Activated CD8-positive, alpha-beta T cell treated with anti-CD3 and anti-CD28 coated beads, Interleukin-2, amount 10 ng/mL, durations not matched to agents 7 days and 5 days (primary cell): Measurements from ENCODE around the gene HTR6. TPM values are rescaled to one million over a fixed set of nuclear protein-coding genes. Genes with fewer than 3 reads are reported as not detected.
A peak's percentile ranks its signal among the peaks of the same experiment; 100 is the strongest.

Source experiments
- ATAC-seq: fragments of 150-1000 bp; cut with Tn5 transposase; one replicate; pipeline ENCODE4 v1.10.0; 2021; ENCODE audit warnings: moderate library complexity
- CTCF ChIA-PET: fragments of 350-600 bp; sonication (Branson Sonifier 250); formaldehyde crosslinking; loops from one replicate; lab custom pipeline; 2021; ENCODE audit warnings: antibody characterized with exemption; lab: Charles Lee
- POLR2A ChIA-PET: fragments of 350-600 bp; sonication (Branson Sonifier 250); formaldehyde crosslinking; loops from one replicate; lab custom pipeline; 2021; ENCODE audit warnings: antibody characterized with exemption; lab: Charles Lee
- DNase-seq: peaks from one replicate; pipeline ENCODE4 v3.0.0-alpha.2; 2020
- H3K27ac Mint-ChIP-seq: one replicate; pipeline ENCODE4 v1.8.0; 2021; ENCODE audit warnings: mild to moderate bottlenecking, mixed read lengths
- H3K27me3 Mint-ChIP-seq: one replicate; pipeline ENCODE4 v1.8.0; 2021; ENCODE audit warnings: low read depth, mixed read lengths
- H3K36me3 Mint-ChIP-seq: one replicate; pipeline ENCODE4 v1.8.0; 2021; ENCODE audit warnings: low read depth, mixed read lengths
- H3K4me1 Mint-ChIP-seq: one replicate; pipeline ENCODE4 v1.8.0; 2021; ENCODE audit warnings: low read depth, mixed read lengths
- H3K4me3 Mint-ChIP-seq: one replicate; pipeline ENCODE4 v1.8.0; 2021; ENCODE audit warnings: mild to moderate bottlenecking, mixed read lengths
- H3K9me3 Mint-ChIP-seq: one replicate; pipeline ENCODE4 v1.8.0; 2022; ENCODE audit warnings: mixed read lengths; ENCODE audit not compliant: insufficient read depth
- total RNA-seq, 2 experiments: library from RNA; stranded (reverse); gene quantifications; one replicate each; pipeline ENCODE4 v1.2.3, GENCODE V29; 2021

Gene HTR6
- total RNA-seq, 2 experiments from 2014 or later: not detected

DNA sequence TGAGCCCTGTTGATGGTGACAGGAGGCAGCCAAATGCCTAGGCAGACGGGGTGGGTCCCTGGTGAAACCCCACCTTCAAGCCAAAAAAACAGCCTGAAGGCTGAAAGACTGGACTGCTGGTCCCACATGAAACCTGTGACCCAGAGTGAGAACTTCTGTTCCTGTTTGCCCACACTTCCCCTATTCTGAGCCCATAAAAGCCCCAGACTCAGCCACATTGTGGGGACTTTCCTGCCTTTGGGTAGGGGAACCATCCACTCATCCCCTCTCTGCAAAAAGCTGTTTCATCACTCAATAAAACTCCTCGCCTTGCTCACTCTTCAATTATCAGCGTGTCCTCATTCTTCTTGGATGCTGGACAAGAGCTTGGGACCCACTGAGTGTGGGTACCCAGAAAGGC is 25.2 kb downstream of the HTR6 start:
- CTCF ChIA-PET: interaction anchor here (1.5 kb wide), 1 partner anchor 14 kb away, joined by 6 read pairs; no protein-coding TSS in a partner anchor

DNA sequence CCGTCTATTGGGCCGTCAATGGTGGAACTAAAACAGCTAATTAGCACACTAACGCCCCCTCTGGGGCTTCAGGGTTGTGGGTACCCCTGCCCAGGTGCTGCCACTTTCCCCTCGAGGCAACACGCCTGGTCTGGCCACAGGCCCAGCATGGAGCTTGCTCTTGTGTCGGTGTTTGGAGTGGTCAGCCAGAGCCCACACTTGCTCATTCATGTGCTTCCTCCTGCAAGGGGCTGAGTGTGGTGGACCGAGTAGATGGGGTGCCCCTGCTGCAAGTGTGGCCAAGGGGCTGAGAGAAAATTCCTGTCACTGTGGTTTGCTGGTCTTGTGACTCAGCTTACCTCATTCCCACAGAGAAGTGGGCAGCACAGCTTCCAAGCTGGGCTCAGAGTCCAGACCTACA is 25.7 kb downstream of the HTR6 start:
- peaks cover 5% of the 10 kb centered on the region for H3K9me3 Mint-ChIP-seq
- H3K27me3 Mint-ChIP-seq: no peaks in the 10 kb centered on the region
- H3K27ac Mint-ChIP-seq: no peak overlapping the region
- H3K4me3 Mint-ChIP-seq: no peak overlapping the region
- peaks cover 46% of the 10 kb centered on the region for H3K36me3 Mint-ChIP-seq
- DNase-seq (no peak), ATAC-seq (no peak)
- ChIA-PET CTCF (interaction anchor here (1.5 kb wide), 1 partner anchor 14 kb away, joined by 6 read pairs; no protein-coding TSS in a partner anchor), POLR2A (interaction anchor here (0.6 kb wide), 1 partner anchor 442 kb away, joined by 4 read pairs; no protein-coding TSS in a partner anchor)
- H3K4me1 Mint-ChIP-seq: peaks cover 23% of the 10 kb centered on the region

More for the DNA sequence above, 25.2 kb downstream of the HTR6 start:
- no peaks in the 10 kb centered on the region for H3K27me3 Mint-ChIP-seq
- POLR2A ChIA-PET: no interaction called here
- H3K9me3 Mint-ChIP-seq: peaks cover 5% of the 10 kb centered on the region
- H3K36me3 Mint-ChIP-seq: peaks cover 46% of the 10 kb centered on the region
- no peak overlapping the region for H3K4me3 Mint-ChIP-seq
- DNase-seq (no peak), ATAC-seq (no peak)
- peaks cover 23% of the 10 kb centered on the region for H3K4me1 Mint-ChIP-seq
- no peak overlapping the region for H3K27ac Mint-ChIP-seq

DNA sequence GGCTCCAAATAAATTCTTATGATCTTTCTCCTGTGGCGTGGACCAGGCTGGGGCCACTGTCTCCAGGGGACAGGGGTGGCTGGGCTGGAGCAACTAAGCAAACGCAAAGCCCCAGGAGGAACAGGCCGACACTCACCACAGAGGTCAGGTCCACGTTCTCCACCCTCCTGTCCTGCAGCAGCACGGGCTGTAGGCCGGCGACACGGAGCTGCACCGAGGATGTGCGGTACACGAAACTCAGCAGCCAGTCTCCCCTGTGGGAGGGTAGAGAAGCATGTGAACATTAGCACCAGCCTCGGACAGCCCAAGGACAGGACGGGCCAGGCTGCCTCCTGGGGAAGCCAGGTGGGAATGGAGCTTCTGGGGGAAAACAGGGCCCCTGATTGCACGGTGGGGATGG is 29.6 kb downstream of the HTR6 start:
- Mint-ChIP-seq H3K4me1 (peaks cover 4% of the 10 kb centered on the region), H3K27ac (no peak overlapping the region), H3K36me3 (peaks cover 32% of the 10 kb centered on the region), H3K9me3 (peaks cover 5% of the 10 kb centered on the region), H3K4me3 (no peak overlapping the region), H3K27me3 (no peaks in the 10 kb centered on the region)
- POLR2A ChIA-PET: no interaction called here
- DNase-seq (no peak), ATAC-seq (no peak)
- CTCF ChIA-PET: interaction anchor here (0.8 to 2.6 kb wide), 3 partner anchors 10 to 457 kb away, joined by 3 to 8 read pairs (median 3); no protein-coding TSS in a partner anchor

DNA sequence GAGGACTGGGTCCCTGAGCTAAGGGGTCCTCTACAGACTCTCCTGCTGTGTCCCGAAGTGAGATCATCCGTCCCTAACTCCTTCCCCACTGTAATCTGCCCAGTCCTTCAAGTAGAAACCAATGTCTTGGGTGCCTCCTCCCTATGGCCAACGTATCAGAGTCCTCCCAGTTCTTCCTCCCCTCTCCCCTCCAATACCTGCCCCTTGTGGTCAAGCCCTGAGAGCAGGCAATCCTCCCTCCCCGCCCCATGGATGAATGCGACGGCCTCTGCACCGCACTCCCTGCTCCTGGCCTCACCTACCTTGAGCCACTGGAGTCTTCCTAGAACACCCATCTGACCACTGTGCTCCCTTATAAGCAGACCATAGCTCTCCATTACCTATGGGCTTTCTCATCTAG is 31.1 kb downstream of the HTR6 start:
- H3K36me3 Mint-ChIP-seq: peaks cover 21% of the 10 kb centered on the region

DNA sequence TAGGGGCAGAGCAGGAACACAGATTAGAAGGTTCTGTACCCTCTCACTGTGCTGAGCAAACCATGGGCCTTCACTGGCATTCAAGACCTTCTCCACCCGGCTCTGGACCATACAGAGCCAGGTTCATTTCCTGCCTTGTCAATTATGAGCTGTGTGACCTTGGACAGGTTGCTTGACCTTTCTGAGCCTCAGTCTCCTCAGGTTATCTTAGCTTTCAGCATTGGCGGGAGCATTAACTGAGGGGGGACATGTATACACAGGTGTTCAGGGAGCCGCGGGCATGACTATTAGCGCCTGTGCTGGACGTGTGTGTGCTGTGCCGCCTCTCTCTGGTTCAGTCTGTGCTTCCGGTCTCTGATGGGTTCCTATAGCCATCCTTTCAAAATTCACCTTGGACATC is 32.1 kb downstream of the HTR6 start:
- no peak overlapping the region for H3K27ac Mint-ChIP-seq
- CTCF ChIA-PET: no interaction called here
- ATAC-seq: no peak

More for the DNA sequence above, 31.1 kb downstream of the HTR6 start:
- ATAC-seq (no peak), DNase-seq (no peak)
- ChIA-PET CTCF (interaction anchor here (2.6 kb wide), 1 partner anchor 8 kb away, joined by 8 read pairs; no protein-coding TSS in a partner anchor), POLR2A (no interaction called here)
- Mint-ChIP-seq H3K27me3 (no peaks in the 10 kb centered on the region), H3K27ac (no peak overlapping the region), H3K4me1 (peaks cover 2% of the 10 kb centered on the region), H3K9me3 (no peaks in the 10 kb centered on the region), H3K4me3 (no peak overlapping the region)

DNA sequence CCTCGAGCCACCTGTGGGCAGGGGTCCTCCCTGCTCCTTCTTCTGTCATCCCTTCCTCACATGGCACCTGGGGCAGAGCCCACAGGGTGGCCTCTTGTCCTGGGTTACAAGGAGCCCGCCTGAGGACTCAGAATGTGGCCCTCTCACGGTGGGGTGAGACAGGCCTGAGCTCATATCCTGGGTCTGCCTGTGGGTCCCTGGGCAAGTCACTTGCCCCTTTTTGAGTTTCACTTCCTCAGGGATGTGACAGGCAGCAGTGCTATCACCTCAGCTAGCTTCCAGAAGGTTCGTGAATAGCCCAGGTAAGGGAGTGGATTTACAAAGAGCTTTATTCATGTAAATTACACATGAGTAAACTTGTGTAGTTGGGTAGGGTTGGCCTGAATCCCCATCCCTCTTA is 33.5 kb downstream of the HTR6 start:
- Mint-ChIP-seq H3K27me3 (no peaks in the 10 kb centered on the region), H3K4me3 (no peak overlapping the region), H3K9me3 (no peaks in the 10 kb centered on the region), H3K4me1 (peaks cover 2% of the 10 kb centered on the region), H3K36me3 (peaks cover 7% of the 10 kb centered on the region), H3K27ac (no peak overlapping the region)
- no peak for ATAC-seq
- no peak for DNase-seq
- ChIA-PET POLR2A (no interaction called here), CTCF (no interaction called here)

More for the DNA sequence above, 32.1 kb downstream of the HTR6 start:
- Mint-ChIP-seq H3K36me3 (peaks cover 11% of the 10 kb centered on the region), H3K4me1 (peaks cover 2% of the 10 kb centered on the region), H3K27me3 (no peaks in the 10 kb centered on the region), H3K4me3 (no peak overlapping the region), H3K9me3 (no peaks in the 10 kb centered on the region)
- POLR2A ChIA-PET: no interaction called here
- DNase-seq: no peak

DNA sequence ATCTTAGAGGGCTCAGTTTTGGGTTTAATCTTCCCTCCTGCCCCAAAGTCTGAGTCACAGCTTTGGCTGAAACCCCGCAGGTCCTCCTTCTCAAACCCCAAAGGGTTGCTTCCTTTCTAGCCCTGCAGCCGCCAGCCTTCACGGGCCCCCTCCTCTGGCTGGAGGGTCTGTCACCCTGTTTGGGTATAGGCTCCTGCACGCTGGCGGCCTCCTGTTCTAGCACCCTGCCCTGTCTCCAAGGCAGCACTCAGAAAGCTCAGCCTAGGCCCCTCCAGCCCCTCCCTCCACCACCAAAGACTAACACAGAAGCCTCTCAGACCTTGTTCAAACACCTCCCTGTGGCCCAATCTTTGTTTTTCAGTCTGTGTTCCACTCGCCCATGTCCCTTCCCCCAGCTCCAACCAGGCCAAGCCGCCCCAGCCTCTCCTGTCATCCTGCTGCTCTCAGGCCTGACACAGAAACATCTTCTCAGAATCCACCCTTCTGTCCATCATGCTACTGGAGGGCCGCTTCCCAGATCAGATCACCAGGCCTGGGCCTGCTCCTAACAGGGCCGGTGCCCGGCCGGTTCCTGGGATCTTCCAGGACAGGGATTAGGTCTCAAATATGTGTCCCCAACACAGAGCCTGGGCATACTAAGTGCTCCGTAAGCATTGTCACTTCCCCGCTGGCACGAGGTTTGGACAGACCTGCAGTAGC is 35.6 kb downstream of the HTR6 start:
- ChIA-PET POLR2A (no interaction called here), CTCF (no interaction called here)
- Mint-ChIP-seq H3K4me1 (peaks cover 13% of the 10 kb centered on the region), H3K36me3 (peaks cover 7% of the 10 kb centered on the region), H3K4me3 (no peak overlapping the region), H3K9me3 (no peaks in the 10 kb centered on the region), H3K27me3 (no peaks in the 10 kb centered on the region), H3K27ac (no peak overlapping the region)
- ATAC-seq (no peak), DNase-seq (no peak)

DNA sequence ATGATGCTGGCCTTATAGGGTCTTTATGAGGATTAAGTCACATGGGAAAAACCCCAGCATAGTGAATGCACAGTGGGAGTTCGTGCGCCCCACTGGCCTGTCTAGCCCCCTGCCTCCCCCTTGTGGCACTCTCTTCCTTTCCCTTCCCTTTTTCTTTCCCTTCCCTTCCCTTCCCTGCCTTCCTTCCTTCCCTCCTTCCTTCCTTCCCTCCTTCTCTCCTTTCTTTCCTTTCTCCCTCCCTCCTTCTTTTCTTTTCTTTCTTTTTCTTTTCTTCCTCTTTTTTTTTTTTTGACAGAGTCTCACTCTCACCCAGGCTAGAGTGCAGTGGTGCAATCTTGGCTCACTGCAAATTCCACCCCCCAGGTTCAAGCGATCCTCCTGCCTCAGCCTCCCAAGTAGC is 38.6 kb downstream of the HTR6 start:
- POLR2A ChIA-PET: no interaction called here
- no peak overlapping the region for H3K4me3 Mint-ChIP-seq
- H3K9me3 Mint-ChIP-seq: no peaks in the 10 kb centered on the region
- ATAC-seq (no peak), DNase-seq (no peak)
- H3K27ac Mint-ChIP-seq: no peak overlapping the region
- peaks cover 3% of the 10 kb centered on the region for H3K36me3 Mint-ChIP-seq
- peaks cover 12% of the 10 kb centered on the region for H3K4me1 Mint-ChIP-seq
- CTCF ChIA-PET: interaction anchor here (0.8 to 6.3 kb wide), 8 partner anchors 9 to 71 kb away, joined by 3 to 103 read pairs (median 6); no protein-coding TSS in a partner anchor
- no peaks in the 10 kb centered on the region for H3K27me3 Mint-ChIP-seq

DNA sequence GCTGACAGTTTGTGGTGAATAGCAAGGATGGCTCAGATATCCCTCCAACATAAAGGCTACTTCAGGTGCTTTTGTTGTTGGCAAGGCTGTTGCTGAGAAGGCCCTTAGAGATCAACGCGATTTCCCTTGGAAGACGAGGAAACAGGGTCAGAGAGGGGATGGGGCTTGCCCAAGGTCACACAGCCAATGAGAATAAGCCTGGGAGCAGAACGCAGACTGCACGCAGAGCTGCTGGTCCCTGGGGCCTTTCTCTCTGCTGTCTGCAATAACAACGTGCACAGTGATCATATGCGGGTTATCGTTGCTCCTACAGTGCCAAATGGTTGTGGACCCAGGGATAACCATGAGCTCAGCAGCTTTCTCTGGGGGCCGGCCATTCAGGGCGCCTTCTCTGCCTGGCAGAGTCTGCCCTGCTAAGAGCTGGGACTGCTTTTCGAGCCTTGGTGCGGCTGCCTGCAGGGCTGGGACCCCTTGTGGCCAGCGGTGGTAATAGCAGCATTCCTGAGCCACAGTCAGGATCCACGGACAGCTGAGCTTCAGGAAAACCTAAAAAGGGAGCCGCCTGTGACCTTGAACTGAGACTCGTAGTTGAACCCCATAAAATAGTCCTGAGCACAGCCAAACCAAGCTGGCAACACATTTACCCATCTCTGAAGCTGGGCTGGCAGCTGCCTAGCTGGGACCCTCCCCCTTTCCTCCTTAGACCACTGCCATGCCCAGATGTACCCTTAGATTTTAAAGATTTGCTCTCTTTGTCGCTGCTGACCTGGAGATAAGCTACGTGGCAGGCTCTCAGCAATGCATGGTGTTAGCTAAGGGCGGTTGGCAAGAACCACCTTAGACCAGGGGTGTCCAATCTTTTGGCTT is 39.8 kb downstream of the HTR6 start:
- H3K36me3 Mint-ChIP-seq: peaks cover 4% of the 10 kb centered on the region
- peak; percentile 58 for ATAC-seq
- POLR2A ChIA-PET: interaction anchor here (0.7 kb wide), 1 partner anchor 12 kb away, joined by 3 read pairs; no protein-coding TSS in a partner anchor
- no peak overlapping the region for H3K27ac Mint-ChIP-seq
- H3K4me3 Mint-ChIP-seq: no peak overlapping the region
- H3K27me3 Mint-ChIP-seq: no peaks in the 10 kb centered on the region
- CTCF ChIA-PET: interaction anchor here (0.7 to 6.3 kb wide), 19 partner anchors 9 to 179 kb away, joined by 3 to 103 read pairs (median 5); no protein-coding TSS in a partner anchor
- no peaks in the 10 kb centered on the region for H3K9me3 Mint-ChIP-seq
- DNase-seq: peak; percentile 53
- H3K4me1 Mint-ChIP-seq: peaks cover 12% of the 10 kb centered on the region

DNA sequence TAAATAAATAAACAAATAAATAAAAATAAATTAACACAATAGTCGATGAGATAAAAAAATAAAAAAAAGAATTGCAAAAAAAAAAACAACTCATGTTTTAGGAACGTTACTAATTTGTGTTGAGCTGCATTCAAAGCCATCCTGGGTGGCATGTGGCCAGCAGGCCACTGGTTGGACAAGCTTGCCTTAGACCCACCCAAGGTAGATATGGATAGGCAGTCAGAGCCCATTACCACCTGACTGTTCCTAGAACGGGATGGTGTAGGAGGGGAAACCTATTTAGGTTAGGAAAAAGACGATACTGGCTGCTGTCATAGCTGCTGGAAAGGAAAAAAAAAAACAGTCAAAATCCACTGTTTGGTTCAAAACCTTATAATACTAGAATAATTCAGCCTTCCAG is 40.8 kb downstream of the HTR6 start:
- CTCF ChIA-PET: interaction anchor here (1.1 to 6.3 kb wide), 6 partner anchors 11 to 176 kb away, joined by 3 to 103 read pairs (median 6); no protein-coding TSS in a partner anchor
- Mint-ChIP-seq H3K27me3 (no peaks in the 10 kb centered on the region), H3K4me3 (no peak overlapping the region), H3K27ac (no peak overlapping the region), H3K36me3 (peaks cover 2% of the 10 kb centered on the region), H3K4me1 (peaks cover 12% of the 10 kb centered on the region), H3K9me3 (no peaks in the 10 kb centered on the region)
- POLR2A ChIA-PET: no interaction called here
- ATAC-seq (no peak), DNase-seq (no peak)

DNA sequence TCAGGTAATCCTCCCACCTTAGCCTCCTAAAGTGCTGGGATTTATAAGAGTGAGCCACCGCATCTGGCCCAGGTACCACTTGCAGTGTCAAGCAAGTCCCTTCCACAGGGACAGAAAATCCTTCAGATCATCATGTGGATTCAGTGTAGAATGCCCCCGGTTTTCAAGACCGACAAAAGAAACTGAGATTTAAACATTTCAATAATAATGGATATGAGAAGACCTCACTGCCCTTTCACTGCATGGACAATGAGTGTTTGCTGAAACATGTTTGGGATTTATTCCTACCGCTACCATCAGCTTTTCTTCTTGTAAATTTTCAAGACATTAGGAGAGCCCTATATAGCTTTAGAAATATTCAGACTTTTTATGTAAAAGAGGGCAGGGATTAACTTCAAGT is 41.5 kb downstream of the HTR6 start:
- ChIA-PET POLR2A (interaction anchor here (1.5 kb wide), 1 partner anchor 44 kb away, joined by 3 read pairs; no protein-coding TSS in a partner anchor), CTCF (interaction anchor here (1.2 to 6.3 kb wide), 4 partner anchors 9 to 108 kb away, joined by 3 to 103 read pairs (median 6); no protein-coding TSS in a partner anchor)
- H3K4me3 Mint-ChIP-seq: no peak overlapping the region
- no peak overlapping the region for H3K27ac Mint-ChIP-seq
- peaks cover 2% of the 10 kb centered on the region for H3K36me3 Mint-ChIP-seq
- DNase-seq: no peak
- H3K27me3 Mint-ChIP-seq: no peaks in the 10 kb centered on the region
- no peak for ATAC-seq
- H3K4me1 Mint-ChIP-seq: peaks cover 18% of the 10 kb centered on the region
- H3K9me3 Mint-ChIP-seq: no peaks in the 10 kb centered on the region
